ENCODE results near the gene UNC5C.

DNA sequence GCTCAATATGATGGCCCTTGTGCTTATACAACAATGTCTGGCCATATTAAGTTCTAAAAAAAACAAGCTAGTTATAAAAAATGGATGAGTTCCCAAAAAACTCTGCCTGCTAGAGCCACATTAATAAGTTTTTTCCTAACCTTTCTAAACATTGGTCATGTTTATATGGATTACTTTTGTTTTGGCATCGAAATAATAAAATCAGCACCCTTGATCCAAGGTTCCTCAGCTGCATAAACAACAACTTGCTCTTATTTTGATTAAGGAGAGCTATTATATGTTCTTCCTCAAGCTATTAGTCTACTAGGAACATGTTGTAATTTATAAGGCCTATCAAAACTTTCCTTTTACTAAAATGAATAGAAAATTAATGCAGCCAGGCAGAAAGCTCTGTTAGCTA is 48.4 kb downstream of the UNC5C start:
- TF ChIP-seq, protein P1, sequence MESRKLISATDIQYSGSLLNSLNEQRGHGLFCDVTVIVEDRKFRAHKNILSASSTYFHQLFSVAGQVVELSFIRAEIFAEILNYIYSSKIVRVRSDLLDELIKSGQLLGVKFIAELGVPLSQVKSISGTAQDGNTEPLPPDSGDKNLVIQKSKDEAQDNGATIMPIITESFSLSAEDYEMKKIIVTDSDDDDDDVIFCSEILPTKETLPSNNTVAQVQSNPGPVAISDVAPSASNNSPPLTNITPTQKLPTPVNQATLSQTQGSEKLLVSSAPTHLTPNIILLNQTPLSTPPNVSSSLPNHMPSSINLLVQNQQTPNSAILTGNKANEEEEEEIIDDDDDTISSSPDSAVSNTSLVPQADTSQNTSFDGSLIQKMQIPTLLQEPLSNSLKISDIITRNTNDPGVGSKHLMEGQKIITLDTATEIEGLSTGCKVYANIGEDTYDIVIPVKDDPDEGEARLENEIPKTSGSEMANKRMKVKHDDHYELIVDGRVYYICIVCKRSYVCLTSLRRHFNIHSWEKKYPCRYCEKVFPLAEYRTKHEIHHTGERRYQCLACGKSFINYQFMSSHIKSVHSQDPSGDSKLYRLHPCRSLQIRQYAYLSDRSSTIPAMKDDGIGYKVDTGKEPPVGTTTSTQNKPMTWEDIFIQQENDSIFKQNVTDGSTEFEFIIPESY (IDR thresholded peaks at IDR 0.05) = no peak
- TF ChIP-seq, protein P2, sequence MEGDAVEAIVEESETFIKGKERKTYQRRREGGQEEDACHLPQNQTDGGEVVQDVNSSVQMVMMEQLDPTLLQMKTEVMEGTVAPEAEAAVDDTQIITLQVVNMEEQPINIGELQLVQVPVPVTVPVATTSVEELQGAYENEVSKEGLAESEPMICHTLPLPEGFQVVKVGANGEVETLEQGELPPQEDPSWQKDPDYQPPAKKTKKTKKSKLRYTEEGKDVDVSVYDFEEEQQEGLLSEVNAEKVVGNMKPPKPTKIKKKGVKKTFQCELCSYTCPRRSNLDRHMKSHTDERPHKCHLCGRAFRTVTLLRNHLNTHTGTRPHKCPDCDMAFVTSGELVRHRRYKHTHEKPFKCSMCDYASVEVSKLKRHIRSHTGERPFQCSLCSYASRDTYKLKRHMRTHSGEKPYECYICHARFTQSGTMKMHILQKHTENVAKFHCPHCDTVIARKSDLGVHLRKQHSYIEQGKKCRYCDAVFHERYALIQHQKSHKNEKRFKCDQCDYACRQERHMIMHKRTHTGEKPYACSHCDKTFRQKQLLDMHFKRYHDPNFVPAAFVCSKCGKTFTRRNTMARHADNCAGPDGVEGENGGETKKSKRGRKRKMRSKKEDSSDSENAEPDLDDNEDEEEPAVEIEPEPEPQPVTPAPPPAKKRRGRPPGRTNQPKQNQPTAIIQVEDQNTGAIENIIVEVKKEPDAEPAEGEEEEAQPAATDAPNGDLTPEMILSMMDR (IDR thresholded peaks at IDR 0.05; ENCODE audit: low read depth, low read length, missing input control) = no peak
- TF ChIP-seq YY1 (IDR thresholded peaks at IDR 0.05) (no peak), JUND (IDR thresholded peaks at IDR 0.05) (no peak), HNF4G (IDR thresholded peaks at IDR 0.05) (no peak), TAF1 (conservative IDR thresholded peaks at IDR 0.05) (no peak), SP1 (IDR thresholded peaks at IDR 0.05) (no peak), RAD21 (IDR thresholded peaks at IDR 0.05) (no peak), FOXA1 (IDR thresholded peaks at IDR 0.05) (no peak), HNF4A (conservative IDR thresholded peaks at IDR 0.05) (no peak)
- TF ChIP-seq, protein P3, sequence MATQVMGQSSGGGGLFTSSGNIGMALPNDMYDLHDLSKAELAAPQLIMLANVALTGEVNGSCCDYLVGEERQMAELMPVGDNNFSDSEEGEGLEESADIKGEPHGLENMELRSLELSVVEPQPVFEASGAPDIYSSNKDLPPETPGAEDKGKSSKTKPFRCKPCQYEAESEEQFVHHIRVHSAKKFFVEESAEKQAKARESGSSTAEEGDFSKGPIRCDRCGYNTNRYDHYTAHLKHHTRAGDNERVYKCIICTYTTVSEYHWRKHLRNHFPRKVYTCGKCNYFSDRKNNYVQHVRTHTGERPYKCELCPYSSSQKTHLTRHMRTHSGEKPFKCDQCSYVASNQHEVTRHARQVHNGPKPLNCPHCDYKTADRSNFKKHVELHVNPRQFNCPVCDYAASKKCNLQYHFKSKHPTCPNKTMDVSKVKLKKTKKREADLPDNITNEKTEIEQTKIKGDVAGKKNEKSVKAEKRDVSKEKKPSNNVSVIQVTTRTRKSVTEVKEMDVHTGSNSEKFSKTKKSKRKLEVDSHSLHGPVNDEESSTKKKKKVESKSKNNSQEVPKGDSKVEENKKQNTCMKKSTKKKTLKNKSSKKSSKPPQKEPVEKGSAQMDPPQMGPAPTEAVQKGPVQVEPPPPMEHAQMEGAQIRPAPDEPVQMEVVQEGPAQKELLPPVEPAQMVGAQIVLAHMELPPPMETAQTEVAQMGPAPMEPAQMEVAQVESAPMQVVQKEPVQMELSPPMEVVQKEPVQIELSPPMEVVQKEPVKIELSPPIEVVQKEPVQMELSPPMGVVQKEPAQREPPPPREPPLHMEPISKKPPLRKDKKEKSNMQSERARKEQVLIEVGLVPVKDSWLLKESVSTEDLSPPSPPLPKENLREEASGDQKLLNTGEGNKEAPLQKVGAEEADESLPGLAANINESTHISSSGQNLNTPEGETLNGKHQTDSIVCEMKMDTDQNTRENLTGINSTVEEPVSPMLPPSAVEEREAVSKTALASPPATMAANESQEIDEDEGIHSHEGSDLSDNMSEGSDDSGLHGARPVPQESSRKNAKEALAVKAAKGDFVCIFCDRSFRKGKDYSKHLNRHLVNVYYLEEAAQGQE (IDR thresholded peaks at IDR 0.05) = no peak
- TF ChIP-seq, protein P4, sequence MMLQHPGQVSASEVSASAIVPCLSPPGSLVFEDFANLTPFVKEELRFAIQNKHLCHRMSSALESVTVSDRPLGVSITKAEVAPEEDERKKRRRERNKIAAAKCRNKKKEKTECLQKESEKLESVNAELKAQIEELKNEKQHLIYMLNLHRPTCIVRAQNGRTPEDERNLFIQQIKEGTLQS (IDR thresholded peaks at IDR 0.05) = no peak
- TF ChIP-seq, protein P5, sequence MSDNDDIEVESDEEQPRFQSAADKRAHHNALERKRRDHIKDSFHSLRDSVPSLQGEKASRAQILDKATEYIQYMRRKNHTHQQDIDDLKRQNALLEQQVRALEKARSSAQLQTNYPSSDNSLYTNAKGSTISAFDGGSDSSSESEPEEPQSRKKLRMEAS (IDR thresholded peaks at IDR 0.05) = no peak
